Mucosa of descending colon (tissue), 3 donors: Measurements from ENCODE around the gene HIP1. TPM values are rescaled to one million over a fixed set of nuclear protein-coding genes. Genes with fewer than 3 reads are reported as not detected.

Source experiments
- ATAC-seq: fragments of 200-7000 bp; cut with Tn5 transposase; one replicate; pipeline ENCODE4 v1.9.1; 2020; ENCODE audit warnings: mild to moderate bottlenecking, moderate library complexity
- DNase-seq, 3 donors: peaks; one replicate each; pipeline ENCODE4 v3.0.0-alpha.2; 2020
- H3K36me3 ChIP-seq: fragments of 200-600 bp; one replicate; pipeline ENCODE4 v1.8.0; 2021; ENCODE audit warnings: low read depth, mild to moderate bottlenecking
- H3K4me1 ChIP-seq: fragments of 200-600 bp; one replicate; pipeline ENCODE4 v1.8.0; 2021; ENCODE audit warnings: low read depth, mild to moderate bottlenecking
- H3K4me3 ChIP-seq: fragments of 200-600 bp; one replicate; pipeline ENCODE4 v1.8.0; 2021; ENCODE audit warnings: mild to moderate bottlenecking
- H3K9me3 ChIP-seq: fragments of 200-600 bp; one replicate; pipeline ENCODE4 v1.8.0; 2021; ENCODE audit warnings: mild to moderate bottlenecking
- CTCF ChIP-seq: fragments of 200-600 bp; IDR thresholded peaks from one replicate; pipeline ENCODE4 v1.8.0; 2022; ENCODE audit warnings: antibody characterized with exemption, mild to moderate bottlenecking
- intact Hi-C, 2 donors: fragments of 100-400 bp; cut with DNase I in 1 of 2; cut with micrococcal nuclease in 1 of 2; formaldehyde crosslinking; loops; one replicate each; pipeline versions ENCODE4 v1.11.0 to v1.11.1; 2022; cut with DNase I, micrococcal nuclease
- total RNA-seq, 3 donors: library from RNA; stranded (reverse); fragmentation: NEBNext Ultra II Directional in 2 of 3; extraction: Animal tissue kit (Norgen Biotek cat#: 25700) in 2 of 3; gene quantifications; one replicate each; pipeline versions ENCODE4 v1.2.1 to v1.2.4, GENCODE V29; 2021 to 2023
- donor health status: DM: no; HTN: no; CAD: no; lungs with moderate emphysema.
- donor health status: DM: no; HTN: no; CAD: no.
- donor health status: DM: no; HTN: yes; CAD: no.

Gene HIP1
- total RNA-seq, 3 donors from 2014 or later, result 5.7 to 14.2 (median 6.7) TPM

- H3K36me3 ChIP-seq, result no peaks in the 10 kb centered on the region
These were observed 148.3 kb downstream of the HIP1 start for GRCh38 chr7:75590373-75591005.

GRCh38 chr7:75584354-75584753 lies 154.4 kb downstream of the HIP1 start:
- TF ChIP-seq CTCF, result no peak
- no peak overlapping the region for H3K4me3 ChIP-seq
- no peaks in the 10 kb centered on the region for H3K4me1 ChIP-seq
- no peak for ATAC-seq
- intact Hi-C loops, result no loop called here
- DNase-seq, result no peak
- H3K9me3 ChIP-seq, result no peaks in the 10 kb centered on the region
- no peaks in the 10 kb centered on the region for H3K36me3 ChIP-seq

More at GRCh38 chr7:75590373-75591005, 148.3 kb downstream of the HIP1 start:
- TF ChIP-seq CTCF, result no peak
- H3K4me3 ChIP-seq, result no peak overlapping the region
- no peaks in the 10 kb centered on the region for H3K9me3 ChIP-seq
- intact Hi-C loops, result no loop called here
- peaks cover 5% of the 10 kb centered on the region for H3K4me1 ChIP-seq
- DNase-seq (no peak), ATAC-seq (no peak)

GRCh38 chr7:75583255-75583654 lies 155.5 kb downstream of the HIP1 start:
- no peak for TF ChIP-seq CTCF
- H3K4me3 ChIP-seq, result no peak overlapping the region
- DNase-seq (no peak), ATAC-seq (no peak)
- no peaks in the 10 kb centered on the region for H3K9me3 ChIP-seq
- intact Hi-C loops, result no loop called here
- no peaks in the 10 kb centered on the region for H3K4me1 ChIP-seq
- H3K36me3 ChIP-seq, result no peaks in the 10 kb centered on the region

- Histone ChIP-seq H3K4me3 (no peak overlapping the region), H3K9me3 (no peaks in the 10 kb centered on the region), H3K4me1 (no peaks in the 10 kb centered on the region), H3K36me3 (no peaks in the 10 kb centered on the region)
- ATAC-seq (no peak), DNase-seq (no peak)
- intact Hi-C loops, result no loop called here
- no peak for TF ChIP-seq CTCF
These were observed 158.8 kb downstream of the HIP1 start for GRCh38 chr7:75579899-75580298.

- Histone ChIP-seq H3K9me3 (no peaks in the 10 kb centered on the region), H3K4me3 (no peak overlapping the region), H3K36me3 (no peaks in the 10 kb centered on the region), H3K4me1 (no peaks in the 10 kb centered on the region)
- ATAC-seq (no peak), DNase-seq (no peak)
- TF ChIP-seq CTCF, result no peak
- intact Hi-C loops, result no loop called here
These were observed 160.7 kb downstream of the HIP1 start for GRCh38 chr7:75578081-75578480.
